ENCODE results near the gene MYL4.
"Not testable (repeated sequence)": the region's sequence is repeated elsewhere in the genome, so short reads cannot be mapped to it uniquely, and the experiment has no call there.

MYL4 gene

GRCh38 chr17:47208744-47209488 is at the start of gene MYL4:
Gene MYL4, plus strand, starts transcription at chr17:47209348. Its CDS starts 75 bp downstream, at chr17:47209423.
- DNase-seq (ENCODE audit: low read depth) = no peak

- DNase-seq (ENCODE audit: low read depth) = no peak
Measured at GRCh38 chr17:47162013-47162622, 47.0 kb upstream of the MYL4 start.

GRCh38 chr17:47164263-47164662 is 44.9 kb upstream of the MYL4 start:
- no peak for DNase-seq (ENCODE audit: low read depth)

GRCh38 chr17:47165137-47165536 is 44.0 kb upstream of the MYL4 start:
- no peak for DNase-seq (ENCODE audit: low read depth)

GRCh38 chr17:47166854-47167253 is 42.3 kb upstream of the MYL4 start:
- DNase-seq (ENCODE audit: low read depth) = not testable (repeated sequence)

- DNase-seq (ENCODE audit: low read depth) = not testable (repeated sequence)
Measured at GRCh38 chr17:47168896-47169295, 40.3 kb upstream of the MYL4 start.

- no peak for DNase-seq (ENCODE audit: low read depth)
Measured at GRCh38 chr17:47170710-47171109, 38.4 kb upstream of the MYL4 start.

GRCh38 chr17:47172696-47173565 is 36.2 kb upstream of the MYL4 start:
- DNase-seq (ENCODE audit: low read depth) = peak; percentile 22

- DNase-seq (ENCODE audit: low read depth) = not testable (repeated sequence)
Measured at GRCh38 chr17:47174823-47175222, 34.3 kb upstream of the MYL4 start.

- no peak for DNase-seq (ENCODE audit: low read depth)
Measured at GRCh38 chr17:47176389-47176826, 32.7 kb upstream of the MYL4 start.

- no peak for DNase-seq (ENCODE audit: low read depth)
Measured at GRCh38 chr17:47177261-47177660, 31.9 kb upstream of the MYL4 start.

- DNase-seq (ENCODE audit: low read depth) = no peak
Measured at GRCh38 chr17:47179141-47179540, 30.0 kb upstream of the MYL4 start.

GRCh38 chr17:47180337-47180736 is 28.8 kb upstream of the MYL4 start:
- no peak for DNase-seq (ENCODE audit: low read depth)

- DNase-seq (ENCODE audit: low read depth) = not testable (repeated sequence)
Measured at GRCh38 chr17:47180988-47181387, 28.2 kb upstream of the MYL4 start.

- no peak for DNase-seq (ENCODE audit: low read depth)
Measured at GRCh38 chr17:47184681-47185080, 24.5 kb upstream of the MYL4 start.

- DNase-seq (ENCODE audit: low read depth) = peak; percentile 63
Measured at GRCh38 chr17:47188271-47188875, 20.8 kb upstream of the MYL4 start.

GRCh38 chr17:47188876-47189731 is 20.0 kb upstream of the MYL4 start, which contains the start of gene CDC27:
Gene CDC27, minus strand, starts transcription at chr17:47189295. Its CDS starts 123 bp downstream, at chr17:47189172.
- peak; percentile 95 for DNase-seq (ENCODE audit: low read depth)

- no peak for DNase-seq (ENCODE audit: low read depth)
Measured at GRCh38 chr17:47189732-47190237, 19.4 kb upstream of the MYL4 start.

- DNase-seq (ENCODE audit: low read depth) = no peak
Measured at GRCh38 chr17:47190243-47190642, 18.9 kb upstream of the MYL4 start.

GRCh38 chr17:47190770-47191169 is 18.4 kb upstream of the MYL4 start:
- no peak for DNase-seq (ENCODE audit: low read depth)

- peak; percentile 21 for DNase-seq (ENCODE audit: low read depth)
Measured at GRCh38 chr17:47192554-47192953, 16.6 kb upstream of the MYL4 start.

Data from iris pigment epithelial cell (primary cell).